ENCODE measurements around the gene COL16A1.

The COL16A1 gene

DNA sequence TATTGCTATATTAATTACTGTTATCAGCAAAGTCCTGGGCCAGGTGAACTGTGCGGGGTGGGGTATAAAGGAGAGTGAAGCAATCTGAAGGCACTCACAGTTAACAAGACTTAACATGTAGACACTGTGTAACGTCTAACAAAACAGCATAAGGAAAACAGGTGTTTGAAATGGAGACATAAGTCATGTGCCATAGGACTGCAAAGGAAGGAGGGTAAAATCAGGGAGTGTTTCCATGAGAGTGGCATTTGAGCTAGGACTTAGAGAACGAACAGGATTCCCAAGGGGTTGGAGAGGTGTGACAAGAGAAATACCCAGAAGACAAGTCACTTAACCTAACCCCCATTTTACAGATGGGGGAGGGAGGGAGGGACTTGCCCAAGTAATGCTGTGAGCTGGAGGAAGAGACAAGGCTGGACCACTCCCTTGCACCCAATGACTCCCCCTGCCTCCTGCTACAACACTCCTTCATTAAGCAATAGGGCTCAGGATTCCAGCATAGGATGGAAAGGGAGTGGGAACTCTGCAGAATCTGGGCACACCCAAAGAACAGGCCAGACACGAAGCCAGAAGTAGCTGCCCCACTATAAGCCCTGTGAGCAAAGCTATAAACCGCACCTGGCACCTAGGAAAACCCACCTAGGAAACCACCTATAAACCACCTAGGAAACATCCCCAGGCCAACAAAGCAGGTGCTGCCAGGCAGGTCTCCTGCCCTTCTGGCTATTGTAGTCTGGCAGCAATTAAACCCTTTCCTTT is 65.7 kb downstream of the COL16A1 start:
- TF ChIP-seq, protein P1, sequence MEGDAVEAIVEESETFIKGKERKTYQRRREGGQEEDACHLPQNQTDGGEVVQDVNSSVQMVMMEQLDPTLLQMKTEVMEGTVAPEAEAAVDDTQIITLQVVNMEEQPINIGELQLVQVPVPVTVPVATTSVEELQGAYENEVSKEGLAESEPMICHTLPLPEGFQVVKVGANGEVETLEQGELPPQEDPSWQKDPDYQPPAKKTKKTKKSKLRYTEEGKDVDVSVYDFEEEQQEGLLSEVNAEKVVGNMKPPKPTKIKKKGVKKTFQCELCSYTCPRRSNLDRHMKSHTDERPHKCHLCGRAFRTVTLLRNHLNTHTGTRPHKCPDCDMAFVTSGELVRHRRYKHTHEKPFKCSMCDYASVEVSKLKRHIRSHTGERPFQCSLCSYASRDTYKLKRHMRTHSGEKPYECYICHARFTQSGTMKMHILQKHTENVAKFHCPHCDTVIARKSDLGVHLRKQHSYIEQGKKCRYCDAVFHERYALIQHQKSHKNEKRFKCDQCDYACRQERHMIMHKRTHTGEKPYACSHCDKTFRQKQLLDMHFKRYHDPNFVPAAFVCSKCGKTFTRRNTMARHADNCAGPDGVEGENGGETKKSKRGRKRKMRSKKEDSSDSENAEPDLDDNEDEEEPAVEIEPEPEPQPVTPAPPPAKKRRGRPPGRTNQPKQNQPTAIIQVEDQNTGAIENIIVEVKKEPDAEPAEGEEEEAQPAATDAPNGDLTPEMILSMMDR (IDR thresholded peaks at IDR 0.05): no peak

DNA sequence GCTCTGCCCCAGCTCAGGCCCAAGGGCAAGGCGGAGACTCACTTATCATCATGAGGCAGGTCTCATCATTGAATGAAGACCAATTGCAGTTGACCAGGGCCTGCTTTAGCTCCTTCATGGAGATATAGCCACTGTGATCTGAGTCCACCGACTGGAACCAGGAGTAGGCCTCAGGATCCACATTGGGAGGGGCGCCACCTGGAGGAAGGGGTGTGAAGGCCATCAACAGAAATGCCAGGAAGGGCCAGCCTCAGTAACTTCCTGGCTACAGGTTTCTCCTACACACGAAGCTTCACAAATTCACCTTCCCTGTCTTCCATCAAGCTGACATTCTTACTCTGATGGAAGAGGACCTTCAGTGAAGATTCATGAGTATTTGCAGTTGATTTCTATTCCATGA is 70.7 kb downstream of the COL16A1 start:
- TF ChIP-seq, protein P1 (IDR thresholded peaks at IDR 0.05): peak; percentile 47

DNA sequence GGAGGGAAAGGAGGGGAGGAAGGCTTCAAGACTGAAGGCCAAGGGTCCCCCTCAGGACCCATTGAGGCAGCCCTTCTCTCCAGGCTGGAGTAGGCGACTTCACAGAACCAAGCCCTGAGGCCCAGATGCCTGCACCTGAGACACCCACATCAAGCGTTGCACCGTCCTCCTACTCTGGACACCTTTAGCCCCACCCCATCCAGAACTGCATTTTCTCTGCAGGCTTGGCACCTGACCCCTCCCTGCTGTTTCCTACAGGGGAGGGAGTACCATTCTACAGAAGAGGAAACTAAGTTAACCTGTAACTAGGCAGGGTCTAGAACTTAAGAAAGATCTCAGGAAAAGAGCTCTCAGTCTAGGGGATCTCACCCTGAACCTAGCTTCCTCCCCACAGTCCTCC is 71.2 kb downstream of the COL16A1 start:
- TF ChIP-seq, protein P1 (IDR thresholded peaks at IDR 0.05): no peak

DNA sequence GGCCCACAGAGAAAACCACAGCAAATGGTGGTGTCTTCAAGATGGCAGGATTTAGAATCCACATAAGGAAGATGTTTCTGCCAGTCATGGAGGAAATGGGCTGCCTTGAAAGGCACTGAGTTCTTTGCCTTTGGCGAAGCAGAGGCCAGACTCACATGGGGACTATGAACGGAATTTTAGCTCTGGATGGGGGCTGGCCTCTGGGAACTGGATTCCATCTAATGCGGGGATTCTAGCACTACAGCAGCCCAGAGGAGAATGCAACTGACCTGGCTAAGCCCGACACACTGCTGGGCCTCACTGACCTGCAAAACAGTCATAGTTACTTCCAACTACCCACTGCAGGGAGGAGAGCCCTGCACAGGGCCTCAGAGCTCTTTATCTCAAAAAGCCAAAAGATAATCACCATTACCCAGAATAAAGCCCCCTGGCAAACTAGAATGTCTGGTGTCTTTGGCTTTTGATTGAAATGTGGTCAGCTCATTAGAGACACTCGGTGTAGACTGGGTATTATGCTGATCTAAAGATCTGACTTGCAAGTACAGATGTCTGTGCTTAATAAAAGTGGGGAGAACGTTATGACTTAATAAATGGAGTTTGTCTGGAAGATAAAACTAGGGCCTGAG is 74.8 kb downstream of the COL16A1 start:
- TF ChIP-seq, protein P1 (IDR thresholded peaks at IDR 0.05): no peak

DNA sequence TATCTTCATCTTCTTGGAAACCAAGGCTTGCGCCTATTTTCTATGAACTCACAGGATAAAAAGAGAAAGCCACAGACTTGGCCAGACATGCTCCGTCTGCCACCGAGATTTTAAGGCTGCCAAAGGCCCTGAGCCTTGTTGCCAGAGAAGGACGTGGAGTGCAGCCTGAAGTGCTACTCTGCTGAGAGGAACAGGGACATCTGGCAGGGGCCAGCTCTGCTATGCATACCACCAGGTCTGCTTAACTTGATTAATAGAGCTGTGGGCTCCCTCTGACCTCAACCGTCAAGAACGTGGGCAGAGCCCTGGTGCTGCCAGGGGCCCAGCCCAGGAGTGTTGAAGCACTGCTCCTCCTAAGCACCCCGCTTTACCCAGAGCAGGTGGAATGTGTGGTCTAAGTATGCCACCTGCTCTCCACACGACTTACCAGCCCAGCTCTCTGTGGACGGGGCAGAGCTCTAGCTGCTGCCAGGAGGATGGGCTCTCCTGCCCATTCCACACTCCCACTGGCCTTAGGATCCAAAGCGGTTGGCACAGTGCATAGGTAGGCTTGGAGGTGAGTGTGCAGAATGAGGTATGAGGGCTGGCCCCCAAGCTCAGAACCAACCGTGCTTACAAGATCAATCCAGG is 75.8 kb downstream of the COL16A1 start:
- TF ChIP-seq, protein P1 (IDR thresholded peaks at IDR 0.05): no peak

DNA sequence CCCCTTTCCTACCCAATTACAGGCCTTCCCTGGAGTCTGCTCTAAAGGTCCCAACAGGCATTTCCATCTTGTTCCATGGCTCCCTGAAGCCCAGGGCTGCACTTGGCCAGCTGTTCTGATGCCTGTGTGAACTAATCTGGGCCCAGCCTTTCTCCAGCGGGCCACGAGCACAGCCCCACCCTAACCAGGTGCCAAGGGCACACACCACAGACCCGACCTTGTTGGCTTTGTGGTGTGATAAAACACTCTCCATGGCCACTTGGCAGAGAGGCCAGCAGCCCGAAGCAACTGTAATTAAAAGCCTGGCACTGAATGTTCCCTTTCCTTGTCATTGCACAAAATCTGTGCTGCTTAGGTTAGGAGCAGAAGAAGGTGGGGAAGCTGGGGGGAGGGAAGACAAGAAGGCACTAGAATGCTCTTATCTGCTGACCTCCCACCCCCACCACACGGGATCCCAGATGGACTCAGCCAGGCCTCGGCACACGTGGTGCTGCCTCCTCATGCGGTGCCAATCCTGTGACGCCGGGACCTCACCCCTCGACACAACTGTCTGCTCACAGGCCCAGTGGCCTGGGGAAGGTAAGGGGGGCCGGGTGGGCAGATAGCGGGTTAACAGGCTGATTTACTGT is 76.4 kb downstream of the COL16A1 start:
- TF ChIP-seq, protein P1 (IDR thresholded peaks at IDR 0.05): no peak

Measured in LNCAP (cell line).